ENCODE results near the gene SDR42E1.

DNA sequence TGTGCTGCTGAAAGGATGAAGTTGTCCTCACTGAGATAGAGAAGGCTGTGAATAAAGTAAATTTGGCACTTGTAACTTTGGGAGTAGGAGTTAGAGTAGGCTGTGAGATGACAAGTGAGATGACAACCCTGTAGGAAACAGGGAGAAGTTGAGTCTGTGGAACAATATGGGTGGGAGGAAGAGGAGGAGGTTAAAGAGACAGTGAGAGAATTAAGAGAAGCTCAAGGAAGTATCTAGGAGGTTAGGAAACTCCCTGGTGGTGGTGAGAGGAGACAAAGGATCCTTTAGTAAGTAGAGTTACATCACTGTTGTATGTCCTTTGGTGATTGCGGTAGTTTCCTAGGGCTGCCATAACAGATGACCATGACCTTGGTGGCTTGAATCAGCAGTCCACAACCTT, 13.0 kb upstream of the SDR42E1 start:
- TF ChIP-seq POLR2A (IDR thresholded peaks at IDR 0.05), result no peak
- TF ChIP-seq, protein P1, sequence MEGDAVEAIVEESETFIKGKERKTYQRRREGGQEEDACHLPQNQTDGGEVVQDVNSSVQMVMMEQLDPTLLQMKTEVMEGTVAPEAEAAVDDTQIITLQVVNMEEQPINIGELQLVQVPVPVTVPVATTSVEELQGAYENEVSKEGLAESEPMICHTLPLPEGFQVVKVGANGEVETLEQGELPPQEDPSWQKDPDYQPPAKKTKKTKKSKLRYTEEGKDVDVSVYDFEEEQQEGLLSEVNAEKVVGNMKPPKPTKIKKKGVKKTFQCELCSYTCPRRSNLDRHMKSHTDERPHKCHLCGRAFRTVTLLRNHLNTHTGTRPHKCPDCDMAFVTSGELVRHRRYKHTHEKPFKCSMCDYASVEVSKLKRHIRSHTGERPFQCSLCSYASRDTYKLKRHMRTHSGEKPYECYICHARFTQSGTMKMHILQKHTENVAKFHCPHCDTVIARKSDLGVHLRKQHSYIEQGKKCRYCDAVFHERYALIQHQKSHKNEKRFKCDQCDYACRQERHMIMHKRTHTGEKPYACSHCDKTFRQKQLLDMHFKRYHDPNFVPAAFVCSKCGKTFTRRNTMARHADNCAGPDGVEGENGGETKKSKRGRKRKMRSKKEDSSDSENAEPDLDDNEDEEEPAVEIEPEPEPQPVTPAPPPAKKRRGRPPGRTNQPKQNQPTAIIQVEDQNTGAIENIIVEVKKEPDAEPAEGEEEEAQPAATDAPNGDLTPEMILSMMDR (IDR thresholded peaks at IDR 0.05), result no peak
